Urinary bladder (tissue), 4 donors: Measurements from ENCODE around the gene IER3. TPM values are rescaled to one million over a fixed set of nuclear protein-coding genes. Genes with fewer than 3 reads are reported as not detected.

Experiments used
- DNase-seq: peaks from one replicate; pipeline ENCODE4 v3.0.0-alpha.2; 2015; ENCODE audit errors: extremely low spot score
- H3K27ac ChIP-seq: one replicate; pipeline ENCODE4 v1.5.1; 2013; ENCODE audit warnings: low read depth, mild to moderate bottlenecking, moderate library complexity
- H3K36me3 ChIP-seq: one replicate; pipeline ENCODE4 v1.6.1; 2013; ENCODE audit warnings: mild to moderate bottlenecking, moderate library complexity; ENCODE audit not compliant: insufficient read depth
- H3K4me1 ChIP-seq: one replicate; pipeline ENCODE4 v1.6.1; 2013; ENCODE audit warnings: mild to moderate bottlenecking, moderate library complexity; ENCODE audit not compliant: insufficient read depth
- H3K4me3 ChIP-seq: one replicate; pipeline ENCODE4 v1.5.1; 2013; ENCODE audit warnings: low read depth, low read length
- WGBS: extraction: QIAGEN DNeasy Blood & Tissue Kit; methylation state at CpG from one replicate; pipeline ENCODE4 v1.1.7; 2013; 5-methylcytosine and 5-hydroxymethylcytosine counted together
- polyA plus RNA-seq: library from polyadenylated mRNA; stranded (reverse); fragments of 200-250 nt; gene quantifications from one replicate; pipeline ENCODE4 v1.2.3, GENCODE V29; 2013
- total RNA-seq: library from RNA; depleted of rRNA; stranded (reverse); fragments of >200 nt; gene quantifications from one replicate; pipeline ENCODE4 v1.2.3, GENCODE V29; 2014
- donor health status: healthy with polysubstance abuse.
- donor health status: healthy.

The IER3 gene, protein sequence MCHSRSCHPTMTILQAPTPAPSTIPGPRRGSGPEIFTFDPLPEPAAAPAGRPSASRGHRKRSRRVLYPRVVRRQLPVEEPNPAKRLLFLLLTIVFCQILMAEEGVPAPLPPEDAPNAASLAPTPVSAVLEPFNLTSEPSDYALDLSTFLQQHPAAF
- 4.8 TPM for total RNA-seq
- polyA plus RNA-seq: 71.9 TPM

DNA sequence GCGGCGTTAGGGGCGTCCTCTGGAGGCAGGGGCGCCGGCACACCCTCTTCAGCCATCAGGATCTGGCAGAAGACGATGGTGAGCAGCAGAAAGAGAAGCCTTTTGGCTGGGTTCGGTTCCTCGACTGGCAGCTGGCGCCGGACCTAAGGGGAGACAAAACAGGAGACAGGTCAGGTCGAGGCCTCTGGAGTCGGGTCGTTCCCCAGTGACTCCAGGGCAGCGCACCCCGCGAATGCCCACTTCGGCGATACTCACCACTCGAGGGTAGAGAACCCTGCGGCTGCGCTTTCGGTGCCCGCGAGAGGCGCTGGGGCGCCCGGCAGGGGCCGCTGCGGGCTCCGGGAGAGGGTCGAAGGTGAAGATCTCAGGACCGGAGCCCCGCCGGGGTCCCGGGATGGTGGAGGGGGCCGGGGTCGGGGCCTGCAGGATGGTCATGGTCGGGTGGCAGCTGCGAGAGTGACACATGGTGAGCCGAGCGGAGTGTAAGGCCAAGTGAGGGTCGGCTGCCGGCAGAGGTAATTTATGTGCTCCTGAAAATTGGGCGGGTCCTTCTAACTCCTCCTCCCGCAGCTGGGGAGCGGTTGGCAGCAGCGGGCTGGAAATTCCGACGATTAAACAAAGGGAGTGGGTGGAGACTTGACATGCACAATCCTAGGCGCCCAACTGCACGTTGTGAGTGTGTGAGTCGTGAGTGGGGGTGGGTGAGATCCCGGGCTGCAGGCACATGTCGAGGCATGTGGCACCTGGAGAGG, at the start of gene IER3:
IER3 (minus strand) TSS at position 494 of the 752 bp plus-strand sequence; CDS start at position 465, 29 bp downstream.
- WGBS: under 1% methylated on average over 54 of the region's 54 CpGs
- H3K27ac ChIP-seq: peak within 1 kb of the TSS; percentile 91
- no peaks in the 10 kb centered on the region for H3K36me3 ChIP-seq
- peak; percentile 77 for DNase-seq
- no peaks in the 10 kb centered on the region for H3K4me1 ChIP-seq
- H3K4me3 ChIP-seq: peak within 1 kb of the TSS; percentile 83

DNA sequence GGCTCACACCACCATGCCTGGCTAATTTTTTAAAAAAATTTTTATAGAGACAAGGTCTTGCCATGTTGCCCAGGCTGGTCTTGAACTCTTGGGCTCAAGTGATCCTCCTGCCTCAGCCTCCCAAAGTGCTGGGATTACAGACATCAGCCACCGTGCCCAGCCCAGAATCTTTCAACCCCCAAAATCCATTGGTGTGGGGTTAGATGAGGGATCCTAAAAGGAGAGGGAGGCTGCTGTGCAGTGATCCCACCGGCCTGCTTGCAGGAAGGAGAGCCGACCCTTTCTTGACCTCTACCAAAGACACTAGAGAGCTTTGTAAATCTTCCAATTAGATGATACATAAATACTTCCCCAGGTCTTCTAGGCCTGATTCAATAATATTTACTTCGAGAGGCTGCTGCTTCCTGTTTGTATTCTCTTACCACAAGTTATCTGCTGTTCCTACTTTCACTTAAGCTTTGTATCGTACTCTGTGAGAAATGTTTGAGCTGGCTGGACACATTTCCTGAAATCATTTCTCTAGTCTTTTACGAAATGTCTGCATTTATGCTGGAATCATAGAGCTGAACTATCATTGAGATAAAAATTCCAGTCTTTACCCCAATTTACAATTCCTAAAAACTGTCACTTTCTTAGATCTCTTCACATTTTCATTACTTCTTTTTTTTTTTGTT, 49.3 kb upstream of the IER3 start:
- H3K4me3 ChIP-seq: no peak overlapping the region
- peak overlapping the region; percentile 89 for H3K27ac ChIP-seq
- DNase-seq: no peak
- H3K36me3 ChIP-seq: no peaks in the 10 kb centered on the region
- 25% methylated on average over 6 of the region's 6 CpGs for WGBS
- H3K4me1 ChIP-seq: no peaks in the 10 kb centered on the region

DNA sequence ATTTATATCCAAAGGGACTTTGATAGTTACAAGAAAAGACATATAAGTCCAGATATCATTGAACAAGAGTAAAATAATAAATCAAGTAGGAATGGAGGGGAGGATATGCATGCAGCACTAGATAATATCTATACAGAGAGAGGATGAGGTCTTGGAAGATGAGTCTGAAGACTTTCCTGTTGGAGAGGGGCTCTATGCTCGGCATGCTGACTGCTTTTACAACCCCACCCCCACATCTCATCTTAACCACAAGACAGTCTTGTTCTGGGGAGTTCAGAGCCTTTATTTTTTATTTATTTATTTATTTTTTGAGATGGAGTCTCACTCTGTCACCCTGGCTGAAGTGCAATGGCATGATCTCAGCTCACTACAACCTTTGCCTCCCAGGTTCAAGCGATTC, 48.4 kb upstream of the IER3 start:
- no peak overlapping the region for H3K27ac ChIP-seq
- WGBS: 85% methylated on average over 2 of the region's 2 CpGs
- no peak for DNase-seq
- H3K4me3 ChIP-seq: no peak overlapping the region
- H3K4me1 ChIP-seq: no peaks in the 10 kb centered on the region
- H3K36me3 ChIP-seq: no peaks in the 10 kb centered on the region

DNA sequence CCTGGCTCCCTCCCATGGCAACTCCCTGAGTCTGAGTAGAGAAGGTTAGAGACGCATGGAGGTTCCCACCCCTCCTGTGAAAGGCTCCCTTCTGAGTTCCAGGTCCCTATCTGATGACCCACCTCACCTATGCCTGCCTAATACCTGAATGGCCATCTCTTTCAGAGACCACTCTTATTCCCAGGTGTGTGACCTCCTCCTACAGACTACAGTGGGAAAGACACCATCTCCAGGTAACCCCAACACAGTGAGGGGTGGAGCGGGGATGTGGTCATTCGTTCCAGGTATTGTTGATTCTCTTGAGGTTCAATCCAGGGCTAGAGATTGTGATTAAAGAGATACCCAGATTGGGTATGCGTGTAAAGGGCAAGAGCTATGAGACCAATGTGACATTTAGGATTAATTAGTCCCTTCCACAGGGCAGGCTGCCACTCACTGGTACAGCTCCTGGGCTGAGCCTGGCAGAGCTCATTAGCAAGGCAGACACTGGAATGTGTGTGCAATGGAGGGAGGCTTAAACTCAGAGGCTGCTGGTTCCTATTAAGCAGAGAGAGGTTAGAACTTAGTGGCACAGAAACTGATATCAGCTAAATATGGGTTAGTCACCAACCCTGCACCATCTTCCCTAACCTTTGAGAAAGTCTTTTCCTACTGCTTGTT, 46.5 kb upstream of the IER3 start:
- Histone ChIP-seq H3K4me1 (no peaks in the 10 kb centered on the region), H3K36me3 (no peaks in the 10 kb centered on the region), H3K27ac (no peak overlapping the region), H3K4me3 (no peak overlapping the region)
- no peak for DNase-seq
- 66% methylated on average over 4 of the region's 4 CpGs for WGBS

DNA sequence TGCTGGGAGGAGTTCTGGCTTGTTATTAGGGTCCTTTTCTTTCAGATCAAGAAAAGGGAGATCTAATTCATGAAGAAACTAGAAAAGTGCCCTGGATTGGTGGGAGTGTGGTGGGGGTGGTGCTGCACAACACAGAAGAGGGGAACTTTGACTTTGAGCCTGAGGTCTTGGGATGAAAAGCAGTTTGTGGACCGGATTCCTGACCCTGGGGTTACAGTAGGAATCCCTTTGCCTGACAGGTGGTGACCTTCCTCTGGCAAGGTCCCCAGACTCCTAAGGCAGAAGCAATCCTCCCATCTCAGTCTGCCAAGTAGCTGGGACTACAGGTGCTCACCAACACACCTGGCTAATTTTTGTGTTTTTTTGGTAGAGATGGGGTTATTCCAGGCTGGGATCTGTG, 45.3 kb upstream of the IER3 start:
- H3K27ac ChIP-seq: no peak overlapping the region
- no peaks in the 10 kb centered on the region for H3K36me3 ChIP-seq
- no peaks in the 10 kb centered on the region for H3K4me1 ChIP-seq
- no peak for DNase-seq
- 86% methylated on average over 1 of the region's 1 CpG for WGBS
- no peak overlapping the region for H3K4me3 ChIP-seq

DNA sequence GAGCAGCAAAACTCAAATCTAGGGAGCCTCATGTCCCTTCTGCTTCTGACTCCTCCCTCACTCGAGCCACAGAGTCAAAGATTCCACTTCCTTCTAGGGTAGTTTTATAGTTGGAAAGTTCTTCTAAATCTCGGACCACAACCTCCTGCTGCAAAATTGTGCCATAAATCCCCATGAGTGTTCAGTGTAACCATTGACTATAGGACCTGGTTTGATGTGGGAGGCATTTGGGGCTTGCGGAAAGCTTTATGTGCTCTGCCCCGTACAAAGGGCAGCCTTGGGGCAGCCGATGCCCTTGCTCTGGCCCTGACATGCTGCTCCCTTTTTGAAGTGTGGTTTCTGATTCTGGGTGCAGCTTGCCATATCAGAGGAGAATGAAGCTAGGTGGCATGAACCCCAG, 43.6 kb upstream of the IER3 start:
- no peak overlapping the region for H3K27ac ChIP-seq

DNA sequence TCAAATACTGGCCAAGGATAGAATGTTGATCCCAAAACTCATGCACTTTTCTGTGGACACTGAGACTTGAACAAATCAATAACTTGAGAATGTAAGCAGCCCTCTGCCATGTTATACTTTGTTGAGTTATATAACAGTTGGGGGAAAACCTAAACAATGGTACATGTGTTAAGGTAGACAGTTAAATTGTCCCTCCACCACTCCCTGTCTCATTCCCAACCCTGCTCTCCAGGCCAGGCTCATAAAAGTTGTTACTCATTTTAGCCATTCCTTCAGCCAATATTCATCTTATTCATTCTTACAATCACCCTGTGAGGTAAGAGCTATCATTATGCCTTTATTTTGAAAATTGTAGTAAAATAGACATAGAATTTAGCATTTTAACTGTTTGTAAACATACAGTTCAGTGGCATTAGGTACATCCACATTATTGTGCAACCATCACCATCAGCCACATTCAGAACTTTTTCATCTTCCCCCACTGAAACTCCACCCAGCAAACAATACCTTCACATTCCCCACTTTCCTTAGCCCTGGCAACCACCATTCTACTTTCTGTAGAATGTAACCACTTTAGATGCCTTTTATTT, 38.2 kb upstream of the IER3 start:
- H3K27ac ChIP-seq: peak overlapping the region; percentile 68
- H3K4me1 ChIP-seq: no peaks in the 10 kb centered on the region
- H3K4me3 ChIP-seq: no peak overlapping the region
- no peaks in the 10 kb centered on the region for H3K36me3 ChIP-seq
- no peak for DNase-seq

More for the DNA sequence above, 43.6 kb upstream of the IER3 start:
- Histone ChIP-seq H3K4me1 (no peaks in the 10 kb centered on the region), H3K36me3 (no peaks in the 10 kb centered on the region), H3K4me3 (no peak overlapping the region)
- DNase-seq: no peak
- WGBS: 53% methylated on average over 5 of the region's 5 CpGs

DNA sequence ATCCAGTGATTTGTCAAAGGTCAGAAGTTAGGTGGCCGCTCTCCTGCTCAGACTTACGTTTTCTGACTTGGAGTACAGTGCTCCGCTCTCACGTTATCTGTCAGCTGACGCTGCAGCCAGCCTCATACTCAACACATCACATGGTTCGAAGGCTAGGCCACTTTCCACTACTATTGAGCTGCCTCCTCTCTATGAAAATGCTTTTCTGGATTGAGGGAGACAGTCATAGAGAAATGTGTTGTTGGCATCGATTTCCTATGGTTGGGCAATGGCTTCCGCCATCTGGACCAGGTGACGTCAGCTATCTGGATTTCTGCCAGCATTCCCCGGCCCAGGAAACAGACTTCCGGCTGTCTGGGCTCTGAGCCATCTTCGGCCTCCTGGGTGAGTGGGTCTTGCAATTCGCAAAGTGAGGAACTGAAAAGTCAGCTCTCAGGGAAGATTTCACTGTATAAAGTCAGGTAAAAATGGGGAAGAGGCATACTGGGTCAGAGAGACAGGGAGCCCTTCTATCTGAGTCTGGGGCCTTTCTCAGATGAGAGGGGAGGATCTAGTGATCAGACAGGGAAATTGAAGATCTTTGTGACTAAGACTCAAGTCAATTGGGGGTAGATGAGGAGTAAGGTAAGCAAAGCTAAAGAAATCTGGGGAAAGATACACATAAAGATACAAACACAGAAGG, 37.5 kb upstream of the IER3 start:
- Histone ChIP-seq H3K4me1 (no peaks in the 10 kb centered on the region), H3K36me3 (no peaks in the 10 kb centered on the region), H3K4me3 (no peak overlapping the region), H3K27ac (peak overlapping the region; percentile 68)
- 8% methylated on average over 13 of the region's 13 CpGs for WGBS
- DNase-seq: peak; percentile 88

DNA sequence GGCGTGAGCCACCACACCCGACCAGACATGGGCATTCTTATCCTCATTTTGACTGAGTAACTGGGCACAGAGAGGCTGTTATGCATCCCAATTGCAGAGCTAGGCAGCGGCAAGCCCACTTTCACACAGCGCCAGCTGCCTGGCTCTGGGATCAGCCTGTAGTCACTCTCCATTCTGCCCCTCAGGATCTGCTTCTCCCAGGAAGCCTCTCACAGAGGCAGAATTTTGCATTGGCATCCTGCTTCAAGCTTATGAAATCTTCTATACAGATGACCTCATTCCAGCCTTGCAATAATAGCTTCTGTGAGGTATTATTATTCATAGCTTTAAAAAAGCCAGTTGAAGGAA, 37.0 kb upstream of the IER3 start:
- 77% methylated on average over 4 of the region's 4 CpGs for WGBS
- Histone ChIP-seq H3K27ac (peak overlapping the region; percentile 73), H3K36me3 (no peaks in the 10 kb centered on the region), H3K4me1 (no peaks in the 10 kb centered on the region), H3K4me3 (no peak overlapping the region)
- DNase-seq: no peak

DNA sequence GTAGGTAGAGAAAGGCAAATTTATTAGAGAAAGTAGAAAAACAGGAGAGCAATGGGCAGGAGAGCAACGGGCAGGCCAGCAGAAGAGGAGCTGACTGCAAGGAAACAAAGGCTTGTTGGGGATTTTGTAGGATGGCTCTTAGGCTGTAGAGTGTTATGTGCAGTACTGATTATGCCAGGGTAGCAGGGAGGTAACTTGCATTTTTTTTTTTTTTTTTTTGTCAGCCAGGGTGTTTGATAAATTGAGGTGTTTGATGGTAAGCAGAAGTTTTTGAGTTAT, 36.2 kb upstream of the IER3 start:
- DNase-seq: no peak
- H3K4me1 ChIP-seq: no peaks in the 10 kb centered on the region
- 90% methylated on average over 1 of the region's 1 CpG for WGBS

DNA sequence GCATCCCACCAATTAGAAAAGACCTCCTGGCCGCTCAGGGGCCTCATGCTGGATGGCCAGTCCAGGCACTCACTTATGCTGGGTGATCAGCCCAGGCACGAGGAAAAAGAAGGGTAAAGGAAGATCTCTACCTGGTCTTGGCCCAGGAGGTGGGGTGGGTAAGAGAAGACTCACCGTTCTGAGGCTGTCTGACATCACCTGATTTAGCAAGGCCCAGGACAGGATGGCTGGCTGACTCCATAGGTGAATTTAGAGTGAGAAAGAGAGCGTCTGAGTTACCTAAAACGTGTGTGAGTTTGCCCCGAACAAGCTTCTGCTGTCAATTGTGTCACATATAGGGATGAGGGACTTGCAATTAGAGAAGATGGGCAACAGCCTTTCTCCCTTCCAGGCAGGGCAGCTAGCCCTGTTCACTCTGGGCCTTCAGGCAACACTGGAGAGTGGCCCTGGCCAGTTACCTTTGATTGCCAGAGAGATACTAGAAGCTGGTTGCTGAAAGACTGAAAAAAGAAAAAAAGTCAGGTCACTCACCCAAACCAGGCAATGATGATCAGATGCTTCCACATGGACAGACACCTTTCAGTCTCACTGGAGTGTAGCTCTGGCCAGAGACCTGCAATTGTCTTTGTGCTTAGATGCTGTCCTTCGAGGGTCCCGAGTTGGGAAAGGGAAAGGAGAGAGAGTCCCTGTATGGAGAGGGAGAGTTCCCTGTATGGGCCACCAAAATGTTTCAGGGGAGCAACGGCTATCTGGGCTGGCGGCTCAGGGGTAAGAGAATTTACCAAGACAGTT, 35.7 kb upstream of the IER3 start:
- peak overlapping the region; percentile 55 for H3K27ac ChIP-seq
- WGBS: 91% methylated on average over 10 of the region's 10 CpGs
- no peak overlapping the region for H3K4me3 ChIP-seq
- H3K36me3 ChIP-seq: no peaks in the 10 kb centered on the region
- DNase-seq: no peak
- no peaks in the 10 kb centered on the region for H3K4me1 ChIP-seq

More for the DNA sequence above, 36.2 kb upstream of the IER3 start:
- H3K4me3 ChIP-seq: no peak overlapping the region
- no peaks in the 10 kb centered on the region for H3K36me3 ChIP-seq
- peak overlapping the region; percentile 55 for H3K27ac ChIP-seq

DNA sequence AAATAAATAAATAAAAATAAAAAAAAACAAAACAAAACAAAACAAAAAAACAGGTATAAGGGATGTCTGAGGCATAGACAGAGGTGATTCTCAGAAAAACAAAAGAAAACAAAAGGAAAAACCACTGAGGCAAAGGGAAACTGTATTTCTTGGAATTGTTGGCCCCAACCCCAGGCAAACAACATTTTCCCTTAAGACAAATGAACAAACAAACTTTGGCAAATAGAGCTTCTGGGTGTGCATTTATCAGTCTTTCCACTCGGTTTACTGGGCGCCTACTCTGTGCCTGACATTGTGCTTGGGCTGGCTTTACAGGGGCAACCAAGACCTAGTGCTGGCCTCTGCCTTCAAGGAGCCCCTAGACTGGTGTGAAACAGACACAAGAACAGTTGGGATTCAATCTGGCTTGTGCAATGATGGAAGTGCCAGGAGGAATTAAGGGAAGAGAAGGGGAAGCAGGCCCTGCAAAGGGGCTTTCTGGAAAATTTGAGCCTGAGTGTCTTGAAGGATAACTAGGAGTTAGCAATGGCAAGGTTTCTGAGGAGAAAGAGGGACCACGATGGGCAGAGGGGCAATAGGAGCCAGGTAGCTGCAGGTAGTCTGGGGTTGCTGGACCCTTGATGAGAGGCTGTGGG, 33.8 kb upstream of the IER3 start:
- peak overlapping the region; percentile 2 for H3K27ac ChIP-seq
- DNase-seq: no peak
- no peaks in the 10 kb centered on the region for H3K36me3 ChIP-seq
- H3K4me1 ChIP-seq: no peaks in the 10 kb centered on the region
- no peak overlapping the region for H3K4me3 ChIP-seq
- 77% methylated on average over 3 of the region's 3 CpGs for WGBS
